K562 (cell line): ENCODE measurements around the gene RAB5A. TPM values are rescaled to one million over a fixed set of nuclear protein-coding genes. Genes with fewer than 3 reads are reported as not detected.

Experiments
- ARID3A ChIP-seq: IDR thresholded peaks from 2 replicates; pipeline ENCODE4 v1.6.1; 2012; ENCODE audit warnings: low read depth, low read length, improper control_type of control experiment, borderline replicate concordance
- CBX2 ChIP-seq: fragments of 200-600 bp; sonication (generic); IDR thresholded peaks from one replicate; pipeline ENCODE4 v1.6.1; 2012; ENCODE audit warnings: mild to moderate bottlenecking, low read length, inconsistent platforms; ENCODE audit not compliant: insufficient read depth, poor library complexity, severe bottlenecking
- CC2D1A ChIP-seq: fragments of 450-650 bp; IDR thresholded peaks from 2 replicates; pipeline ENCODE4 v1.6.1; 2017; ENCODE audit warnings: mild to moderate bottlenecking
- CEBPG ChIP-seq, 3 experiments: fragments of 200-800 bp in 1 of 3; sonication (Bioruptor generic) in 1 of 3; sonication (generic) in 1 of 3; formaldehyde crosslinking in 1 of 3; IDR thresholded peaks in 2 of 3; conservative IDR thresholded peaks in 1 of 3; 2 replicates each; pipeline versions ENCODE4 v1.6.1 to v1.8.0; 2016 to 2022; ENCODE audit warnings: missing compliant biosample characterization in 2 of 3, missing genetic modification characterization in 2 of 3, mild to moderate bottlenecking in 1 of 3, missing genetic modification reagents in 1 of 3
- DIDO1 ChIP-seq: fragments of 450-650 bp; IDR thresholded peaks from 2 replicates; pipeline ENCODE4 v1.6.1; 2016; ENCODE audit warnings: low read depth, missing biosample characterization, missing genetic modification characterization
- DNMT1 ChIP-seq: fragments of 450-650 bp; IDR thresholded peaks from 2 replicates; pipeline ENCODE4 v1.6.1; 2016; ENCODE audit warnings: antibody characterized with exemption, mild to moderate bottlenecking
- GABPB1 ChIP-seq: sonication (generic); formaldehyde crosslinking; IDR thresholded peaks from 2 replicates; pipeline ENCODE4 v1.8.0; 2022; ENCODE audit warnings: mild to moderate bottlenecking, missing genetic modification reagents
- KDM1A ChIP-seq, 2 experiments: fragments of 450-650 bp; IDR thresholded peaks; 2 replicates each; pipeline ENCODE4 v1.6.1; 2016; ENCODE audit warnings: mild to moderate bottlenecking in 2 of 2
- KLF10 ChIP-seq: fragments of 250-450 bp; sonication (Bioruptor Pico); IDR thresholded peaks from 2 replicates; pipeline ENCODE4 v1.6.1; 2021; ENCODE audit warnings: matching md5 sums
- MCM2 ChIP-seq: fragments of 450-650 bp; IDR thresholded peaks from 2 replicates; pipeline ENCODE4 v1.6.1; 2017; ENCODE audit warnings: low read depth, mild to moderate bottlenecking
- NONO ChIP-seq, 2 experiments: fragments of 200-400 bp in 1 of 2; fragments of 450-650 bp in 1 of 2; formaldehyde crosslinking in 1 of 2; IDR thresholded peaks; 2 replicates each; pipeline ENCODE4 v1.6.1; 2017; ENCODE audit warnings: low read depth in 2 of 2, mild to moderate bottlenecking in 2 of 2, moderate library complexity in 2 of 2, low read length in 1 of 2
- PML ChIP-seq: IDR thresholded peaks from 2 replicates; pipeline ENCODE4 v1.6.1; 2012; ENCODE audit warnings: low read length, inconsistent platforms
- RAD51 ChIP-seq: fragments of 450-650 bp; IDR thresholded peaks from 2 replicates; pipeline ENCODE4 v1.7.1; 2016; ENCODE audit warnings: low read depth, mild to moderate bottlenecking, borderline replicate concordance
- RFX1 ChIP-seq: fragments of 450-650 bp; IDR thresholded peaks from 2 replicates; pipeline ENCODE4 v1.6.1; 2016; ENCODE audit warnings: mild to moderate bottlenecking, moderate library complexity
- SIX5 ChIP-seq, 2 experiments: IDR thresholded peaks; 2 replicates each; pipeline ENCODE4 v1.6.1; 2011; ENCODE audit warnings: low read length in 2 of 2, borderline replicate concordance in 1 of 2, low read depth in 1 of 2, mild to moderate bottlenecking in 1 of 2, moderate library complexity in 1 of 2; ENCODE audit not compliant: insufficient read depth in 1 of 2
- SNIP1 ChIP-seq: fragments of 450-650 bp; IDR thresholded peaks from 2 replicates; pipeline ENCODE4 v1.7.1; 2017; ENCODE audit warnings: low read depth, mild to moderate bottlenecking
- STAG1 ChIP-seq: sonication (generic); formaldehyde crosslinking; IDR thresholded peaks from 2 replicates; pipeline ENCODE4 v1.5.0; 2020; ENCODE audit warnings: missing genetic modification reagents, borderline replicate concordance
- TRIM25 ChIP-seq: fragments of 450-650 bp; IDR thresholded peaks from 2 replicates; pipeline ENCODE4 v1.7.0; 2016; ENCODE audit warnings: borderline replicate concordance
- YY1 ChIP-seq, 3 experiments: IDR thresholded peaks; 2 replicates each; pipeline ENCODE4 v1.6.1; 2011; ENCODE audit warnings: low read length in 2 of 3, mild to moderate bottlenecking in 2 of 3, moderate library complexity in 2 of 3, borderline replicate concordance in 1 of 3, control low read depth in 1 of 3, low read depth in 1 of 3; ENCODE audit not compliant: insufficient read depth in 3 of 3, insufficient replicate concordance in 2 of 3, control insufficient read depth in 1 of 3, insufficient read length in 1 of 3; ENCODE audit errors: extremely low read depth in 1 of 3
- ZC3H4 ChIP-seq: sonication (generic); formaldehyde crosslinking; IDR thresholded peaks from 2 replicates; pipeline ENCODE4 v1.9.0; 2021; ENCODE audit warnings: missing genetic modification reagents, borderline replicate concordance
- ZNF24 ChIP-seq: fragments of 450-650 bp; IDR thresholded peaks from 2 replicates; pipeline ENCODE4 v1.6.1; 2016
- ZNF79 ChIP-seq: fragments of 250-450 bp; sonication (Bioruptor Pico); IDR thresholded peaks from 2 replicates; pipeline ENCODE4 v1.4.0; 2020; ENCODE audit warnings: low read depth, mild to moderate bottlenecking, moderate library complexity
- polyA plus RNA-seq, 8 experiments: library from polyadenylated mRNA; depleted of rRNA in 4 of 8; stranded (reverse) in 5 of 8; unstranded in 3 of 8; fragments of >200 nt; fragmentation: Nextera tagmentation in 2 of 8; fragmentation: Illumina TruSeq in 1 of 8; extraction: Ambion mirVana in 2 of 8; extraction: Trizol in 1 of 8; gene quantifications; 2 replicates each; pipeline versions ENCODE4 v1.2.1 to v1.2.3, GENCODE V29; 2011 to 2014; ENCODE audit warnings: inconsistent platforms in 1 of 8, missing spikeins in 1 of 8
- total RNA-seq, 7 experiments: library from RNA; depleted of rRNA in 6 of 7; stranded (reverse); fragments of >200 nt in 6 of 7; fragmentation: Illumina TruSeq in 2 of 7; extraction: Trizol in 2 of 7; gene quantifications; 2 replicates each; pipeline versions ENCODE4 v1.2.1 to v1.2.3, GENCODE V29; 2011 to 2021; ENCODE audit warnings: low replicate concordance in 1 of 7

Gene RAB5A
- total and polyA plus RNA-seq, 9 of the 15 experiments (the other 6 are each of a cell fraction or from before 2014, with no cell fraction given), result 28.3 to 64.2 (median 49.0) TPM

- TF ChIP-seq YY1 (IDR thresholded peaks at IDR 0.05; ENCODE audit: borderline replicate concordance in 1 of 3, control insufficient read depth in 1 of 3, extremely low read depth in 1 of 3, insufficient read depth in 3 of 3, insufficient read length in 1 of 3, insufficient replicate concordance in 2 of 3, low read depth in 1 of 3, low read length in 2 of 3) (peak; percentile 72 to 94 (median 93)), GABPB1 (peak; percentile 96), PML (peak; percentile 78), CEBPG (CRISPR knock-in tag; IDR thresholded peaks at IDR 0.05) (0 out of 2 replicates have a peak, but pooled peaks have one; percentile 18), CEBPG (tag; conservative IDR thresholded peaks at IDR 0.05 in 1 of 2, IDR thresholded peaks at IDR 0.05 in 1 of 2) (no peak), SNIP1 (no peak), SIX5 (IDR thresholded peaks at IDR 0.05; ENCODE audit: borderline replicate concordance in 1 of 2, insufficient read depth in 1 of 2, low read depth in 1 of 2, low read length in 2 of 2) (peak in 1 of 2 experiments; percentile 38; a peak in 1 of 4 replicates), KLF10 (CRISPR knock-in tag) (no peak), STAG1 (CRISPR knock-in tag) (no peak), CBX2 (no peak), ZNF24 (0 out of 2 replicates have a peak, but pooled peaks have one; percentile 6), NONO (IDR thresholded peaks at IDR 0.05; ENCODE audit: low read depth in 2 of 2, low read length in 1 of 2) (peak in 1 of 2 experiments; percentile 54; a peak in 1 of 4 replicates), ZNF79 (no peak), ARID3A (no peak), TRIM25 (no peak), DNMT1 (no peak), ZC3H4 (CRISPR knock-in tag) (no peak), RFX1 (no peak), MCM2 (no peak), DIDO1 (tag) (0 out of 2 replicates have a peak, but pooled peaks have one; percentile 12), KDM1A (IDR thresholded peaks at IDR 0.05) (no peak), CC2D1A (no peak; the same call in 1 of the 2 replicates), RAD51 (peak; percentile 100)
Measured at GRCh38 chr3:19946832-19947548, at the start of gene RAB5A (continued).
